CMK (cell line): ENCODE results near the gene USH2A.
A peak's percentile ranks its signal among the peaks of the same experiment; 100 is the strongest.
"Not testable (repeated sequence)": the region's sequence is repeated elsewhere in the genome, so short reads cannot be mapped to it uniquely, and the experiment has no call there.

Source experiments
- DNase-seq: peaks from one replicate; pipeline ENCODE4 v3.0.0-alpha.2; 2010; ENCODE audit warnings: low read depth

The USH2A gene

DNA sequence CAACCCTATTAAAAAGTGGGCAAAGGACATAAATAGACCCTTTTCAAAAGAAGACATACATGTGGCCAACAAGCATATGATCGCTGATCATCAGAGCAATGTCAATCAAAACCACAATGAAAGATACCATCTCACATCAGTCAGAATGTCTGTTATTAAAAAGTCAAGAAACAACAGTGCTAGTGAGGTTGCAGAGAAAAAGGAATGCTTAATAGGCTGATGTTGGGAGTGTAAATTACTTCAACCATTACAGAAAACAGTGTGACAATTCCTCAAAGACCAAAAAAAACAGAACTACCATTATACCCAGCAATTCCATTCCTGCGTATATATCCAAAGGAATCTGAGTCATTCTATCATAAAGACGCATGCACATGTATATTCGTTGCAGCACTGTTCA, 13.2 kb downstream of the USH2A start:
- no peak for DNase-seq

DNA sequence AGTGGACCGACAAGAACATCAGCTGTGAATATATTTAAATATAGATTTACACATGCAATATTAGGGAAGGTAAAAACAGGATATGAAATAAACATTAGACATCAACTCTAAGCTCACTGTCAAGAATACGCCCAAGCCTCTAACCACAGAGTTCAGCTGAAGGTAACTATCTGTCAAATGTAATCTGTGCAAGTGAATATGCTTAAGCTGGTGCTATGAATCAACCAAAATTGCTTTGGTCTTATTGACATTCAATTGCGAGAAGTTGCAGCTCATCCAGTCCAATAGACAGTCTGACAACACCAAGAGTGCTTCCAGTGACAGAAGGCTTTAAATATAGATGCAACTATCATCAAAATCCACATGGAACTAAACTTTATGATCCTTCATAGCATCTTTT, 32.3 kb downstream of the USH2A start:
- no peak for DNase-seq

DNA sequence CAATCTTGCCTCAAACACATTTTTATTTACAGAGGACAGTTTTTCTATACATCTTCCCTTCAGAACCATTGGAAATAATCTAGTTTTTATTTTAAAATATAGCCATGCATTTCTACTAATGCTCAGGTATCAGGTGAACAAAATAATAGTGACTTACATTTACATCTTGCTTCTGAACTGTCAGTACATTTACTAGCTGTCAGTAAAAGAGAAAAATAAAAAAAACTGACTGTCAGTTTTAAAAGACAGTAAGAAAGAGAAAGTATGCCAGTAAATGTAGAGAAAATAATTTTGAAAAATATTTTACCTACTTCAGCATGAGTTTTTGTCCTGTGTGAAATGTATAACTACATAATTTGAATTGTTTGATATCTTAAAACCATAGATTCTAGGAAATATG, 33.5 kb downstream of the USH2A start:
- DNase-seq = no peak

DNA sequence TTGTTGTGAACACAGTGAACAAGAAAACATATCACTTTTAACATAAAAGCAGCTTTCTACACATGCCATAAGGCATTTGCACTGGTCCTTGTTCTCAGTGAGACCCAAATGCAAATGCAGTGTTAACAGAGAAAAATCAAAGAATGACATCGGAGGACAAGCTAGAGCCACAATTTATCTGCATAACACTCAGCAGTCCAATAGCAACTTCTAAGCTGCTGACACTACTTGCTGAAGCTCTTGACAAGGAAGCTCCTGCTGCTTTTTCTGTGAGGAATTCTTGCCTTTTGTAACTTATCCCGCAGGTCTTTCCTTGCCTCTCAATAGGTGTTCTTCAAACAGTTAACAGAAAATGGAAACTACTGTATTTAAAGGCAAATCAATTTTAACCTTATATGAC, 34.7 kb downstream of the USH2A start:
- DNase-seq = no peak

DNA sequence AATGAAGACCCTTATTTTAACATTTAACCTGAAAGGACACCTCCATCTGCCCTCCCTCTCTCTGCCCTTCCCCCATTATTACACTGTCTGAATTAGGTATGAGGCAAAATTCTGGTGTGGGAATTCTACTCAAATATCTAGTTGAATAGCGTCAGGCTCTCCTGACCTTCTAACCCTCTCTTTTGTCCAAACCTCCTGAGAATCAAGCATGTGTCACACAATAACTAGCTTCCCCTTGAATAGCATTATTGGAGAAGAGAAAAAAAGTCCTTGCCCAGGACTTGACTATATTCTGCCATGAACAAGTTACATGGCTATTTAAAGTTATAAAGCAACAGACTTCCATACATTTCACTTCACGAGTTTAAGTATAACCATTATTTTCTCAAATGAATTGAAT, 35.5 kb downstream of the USH2A start:
- DNase-seq = no peak

DNA sequence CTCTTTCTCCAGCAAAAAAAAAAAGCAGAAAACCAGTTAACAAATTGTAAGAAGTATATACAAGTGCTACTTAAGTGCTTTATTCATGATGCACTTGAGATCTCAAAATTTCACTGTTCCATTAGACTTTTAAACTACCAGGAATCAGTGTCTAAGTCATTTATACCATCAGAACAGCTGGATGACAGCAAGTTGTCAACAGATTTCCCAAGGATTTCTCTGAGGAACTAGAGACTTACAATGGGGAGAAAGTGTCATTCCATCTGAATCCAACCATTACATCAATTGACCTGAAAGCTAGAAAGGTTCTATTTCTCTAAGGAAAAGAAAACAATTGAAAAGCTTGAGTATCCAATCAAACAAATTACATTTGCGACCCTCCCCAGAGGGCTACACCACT, 43.8 kb downstream of the USH2A start:
- no peak for DNase-seq

DNA sequence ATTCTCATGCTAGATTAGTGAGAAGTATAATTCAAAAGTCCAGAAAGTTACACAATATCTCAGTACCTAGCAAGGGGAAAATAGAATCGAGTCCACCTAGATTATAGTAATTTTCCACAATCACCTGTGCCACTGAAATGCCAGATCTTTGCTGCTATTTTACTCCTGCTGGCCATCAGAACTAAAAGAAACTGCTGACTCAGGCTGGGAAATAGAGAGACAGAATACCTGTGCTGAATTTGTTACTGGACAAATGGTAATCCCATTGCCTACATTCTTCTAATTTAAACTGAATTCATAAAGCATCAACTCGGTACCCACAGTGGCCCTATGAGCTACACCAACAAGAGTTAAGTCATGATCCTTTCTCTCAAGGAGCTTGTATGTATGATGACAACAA, 55.0 kb downstream of the USH2A start:
- no peak for DNase-seq

DNA sequence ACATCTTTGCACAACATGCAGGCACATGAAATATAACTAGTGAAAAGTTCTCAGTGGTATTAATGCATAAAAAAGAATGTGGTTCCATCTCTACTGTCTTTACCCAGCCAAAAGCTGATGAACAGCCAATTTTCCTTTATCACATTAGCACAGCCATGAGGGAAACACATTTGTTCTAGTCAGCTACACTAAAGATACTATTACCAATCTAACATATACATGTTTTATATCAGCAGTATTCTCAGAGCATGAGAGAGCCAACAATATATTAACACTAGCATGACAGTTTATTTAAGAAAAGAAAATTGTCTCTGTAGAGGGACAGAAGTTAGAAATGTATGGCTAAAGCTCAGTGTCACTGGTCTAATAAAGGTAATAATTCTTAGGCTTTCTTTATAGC, 56.3 kb downstream of the USH2A start:
- no peak for DNase-seq

DNA sequence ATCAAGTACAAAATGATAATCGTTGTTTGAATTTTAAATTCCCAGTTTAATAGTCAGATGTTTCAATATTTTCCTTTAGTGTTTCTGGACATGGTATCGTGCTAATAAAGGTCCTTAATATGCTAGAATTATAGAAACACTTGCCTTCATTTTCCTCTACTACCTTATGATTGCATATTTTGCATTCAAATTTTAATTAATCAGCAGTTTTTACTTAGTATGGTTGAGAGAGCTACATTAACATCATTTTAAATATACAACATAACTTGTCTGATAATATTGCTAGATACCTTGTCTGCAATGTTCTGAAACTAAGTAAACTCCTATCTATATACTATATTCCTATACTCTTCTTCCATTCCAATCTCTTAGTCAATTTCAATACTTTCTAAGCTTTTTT, 66.3 kb downstream of the USH2A start:
- no peak for DNase-seq

DNA sequence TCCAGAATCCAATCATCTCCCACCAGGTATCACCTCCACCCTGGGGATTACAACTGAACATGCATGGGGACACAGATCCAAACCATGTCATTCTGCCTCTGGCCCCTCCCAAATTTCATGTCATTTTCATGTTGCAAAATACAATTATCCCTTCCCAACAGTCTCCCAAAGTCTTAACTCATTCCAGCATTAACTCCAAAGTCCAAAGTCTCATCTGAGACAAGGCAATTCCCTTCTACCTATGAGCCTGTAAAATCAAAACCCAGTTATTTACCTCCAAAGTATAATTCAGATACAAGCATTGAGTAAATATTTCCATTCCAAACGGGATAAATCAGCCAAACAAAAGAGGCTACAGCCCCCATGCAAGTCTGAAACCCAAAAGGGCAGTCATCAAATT, 73.1 kb downstream of the USH2A start:
- DNase-seq = no peak

DNA sequence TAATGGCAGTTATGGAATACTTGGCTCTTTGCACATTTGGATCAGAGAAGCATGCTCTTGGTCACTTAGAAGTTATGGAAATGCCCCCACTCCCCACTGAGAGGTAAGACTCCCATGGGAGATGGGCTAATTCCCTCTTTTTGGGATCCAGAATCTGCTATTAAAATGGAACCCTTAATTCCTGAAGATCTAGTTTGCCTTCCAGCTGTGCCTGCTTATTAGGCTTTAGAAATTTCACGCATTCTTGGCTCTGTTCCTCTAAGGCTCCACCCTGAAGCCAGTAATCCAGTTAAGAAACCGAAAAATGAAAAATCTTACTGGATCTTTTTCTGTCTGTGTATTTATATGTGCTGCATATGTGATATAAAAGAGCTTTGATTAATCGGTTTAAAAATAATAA, 76.7 kb downstream of the USH2A start:
- DNase-seq = no peak

DNA sequence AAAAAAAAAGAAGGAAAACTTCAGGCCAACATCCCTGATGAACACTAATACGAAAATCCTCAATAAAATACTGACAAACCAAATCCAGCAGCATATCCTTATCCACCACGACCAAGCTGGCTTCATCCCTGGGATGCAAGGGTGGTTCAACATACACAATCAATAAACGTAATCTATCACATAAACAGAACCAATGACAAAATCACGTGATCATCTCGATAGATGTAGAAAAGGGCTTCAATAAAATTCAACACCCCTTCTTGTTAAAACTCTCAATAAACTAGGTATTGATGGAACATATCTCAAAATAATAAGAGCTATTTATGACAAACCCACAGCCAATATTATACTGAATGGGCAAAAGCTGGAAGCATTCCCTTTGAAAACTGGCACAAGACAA, 82.7 kb downstream of the USH2A start:
- DNase-seq = not testable (repeated sequence)

DNA sequence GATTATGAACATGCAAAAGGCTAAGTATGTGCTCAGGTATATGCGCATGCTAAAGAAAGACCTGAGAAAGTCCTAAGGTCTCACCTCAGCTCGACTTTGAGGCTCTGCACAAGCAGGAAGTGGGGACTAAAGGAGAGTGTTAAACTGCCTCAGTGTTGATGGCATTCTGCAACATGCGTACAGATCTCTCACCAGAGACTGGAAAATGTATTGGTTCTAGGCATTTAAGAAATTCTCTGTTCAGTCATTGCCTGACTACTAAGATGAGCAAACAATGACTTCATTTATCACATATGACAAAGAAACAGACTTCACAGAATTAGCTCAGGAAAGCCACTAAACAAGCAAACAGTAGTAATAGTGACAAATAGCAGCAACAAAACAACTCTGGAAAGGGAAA, 90.8 kb downstream of the USH2A start:
- no peak for DNase-seq

DNA sequence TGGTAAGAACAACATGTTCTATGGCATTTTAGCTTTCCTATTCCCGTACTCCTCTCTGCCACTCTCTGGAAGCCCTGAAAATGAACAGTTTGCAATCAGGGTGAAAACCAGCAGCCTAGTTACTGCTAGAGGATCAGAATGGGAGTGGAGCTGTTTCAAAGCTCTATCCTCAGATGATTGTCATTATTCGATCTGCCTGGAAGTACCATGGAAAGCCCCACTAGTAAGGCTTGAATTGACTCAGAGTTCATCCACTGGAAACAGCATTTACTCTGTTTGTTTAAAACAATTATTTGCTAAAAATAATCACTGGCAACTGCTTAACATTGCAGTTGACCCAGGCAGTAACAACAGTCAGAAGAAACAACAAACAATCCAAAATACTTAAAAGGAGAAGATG, 91.2 kb downstream of the USH2A start:
- no peak for DNase-seq

DNA sequence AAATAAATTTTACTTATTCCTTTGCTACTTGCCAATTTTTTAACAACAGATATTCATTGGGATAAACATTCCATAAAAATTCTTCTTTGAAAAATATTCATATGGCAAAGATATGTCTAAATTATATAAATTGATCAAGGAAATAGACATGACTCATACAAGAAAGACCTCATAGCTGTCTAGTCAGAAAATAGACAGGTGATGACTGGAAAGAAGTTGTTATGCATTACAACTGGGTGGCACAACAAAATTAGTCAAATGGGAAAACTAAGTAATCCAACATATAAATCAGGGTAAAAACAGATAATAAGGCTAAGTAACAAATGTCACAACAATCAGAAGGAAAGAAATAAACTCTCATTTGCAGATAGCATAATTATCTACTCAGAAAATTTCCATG, 92.0 kb downstream of the USH2A start:
- DNase-seq = no peak

DNA sequence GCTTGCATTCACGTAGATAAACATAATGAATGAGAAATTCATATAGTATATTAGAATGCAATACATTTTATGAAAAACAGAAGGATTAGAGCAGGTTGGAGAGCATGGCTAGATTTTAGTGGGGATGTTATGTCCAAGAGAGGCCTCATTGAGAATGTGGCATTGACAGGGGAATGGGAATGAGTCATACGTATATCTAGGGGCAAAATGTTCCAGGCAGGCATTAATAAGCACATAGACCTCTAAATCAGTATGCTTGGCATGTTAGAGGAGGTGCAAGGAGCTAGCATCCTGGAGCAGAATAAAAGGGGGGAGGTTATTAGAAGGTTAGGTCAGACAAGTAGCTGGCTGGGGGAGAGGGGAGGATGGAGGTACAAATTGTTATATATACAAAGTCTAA, 93.0 kb downstream of the USH2A start:
- no peak for DNase-seq

DNA sequence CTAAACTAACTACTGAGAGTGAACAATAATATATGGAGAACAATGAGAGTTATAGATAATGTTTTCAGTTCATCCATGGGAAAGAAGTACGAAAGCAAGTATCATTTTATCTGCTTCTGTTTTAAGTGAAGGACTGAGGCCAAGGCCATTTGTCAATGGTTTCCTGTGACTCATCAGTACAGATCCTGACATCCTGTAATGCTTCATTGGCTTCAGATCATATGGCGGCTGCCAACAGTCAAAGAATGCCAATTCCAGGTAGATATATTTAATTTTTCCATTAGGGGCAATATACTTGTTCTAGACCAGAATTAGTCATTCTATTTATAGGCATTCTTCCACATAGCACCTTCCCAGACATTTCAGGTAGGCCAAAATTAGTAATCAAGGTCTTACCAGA, 97.3 kb downstream of the USH2A start:
- no peak for DNase-seq

DNA sequence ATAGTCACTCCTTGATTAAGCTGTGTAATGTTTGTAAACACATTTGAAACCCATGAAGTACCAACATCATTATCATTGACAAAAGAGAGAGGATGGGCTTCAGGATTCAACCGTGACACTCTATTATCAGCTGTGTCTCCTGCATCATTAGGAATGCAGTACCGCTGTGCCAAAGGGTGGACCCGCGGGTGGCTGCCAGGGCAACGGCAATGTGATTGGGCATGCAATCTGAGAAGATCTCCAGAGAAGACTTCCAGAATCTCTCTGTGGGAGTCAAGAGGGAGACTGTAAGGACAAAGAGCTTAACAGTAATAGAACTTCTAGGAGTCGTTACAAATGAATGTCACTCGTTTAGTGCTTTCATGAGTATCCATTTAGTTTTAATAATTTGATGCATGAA, 97.9 kb downstream of the USH2A start:
- DNase-seq = no peak

DNA sequence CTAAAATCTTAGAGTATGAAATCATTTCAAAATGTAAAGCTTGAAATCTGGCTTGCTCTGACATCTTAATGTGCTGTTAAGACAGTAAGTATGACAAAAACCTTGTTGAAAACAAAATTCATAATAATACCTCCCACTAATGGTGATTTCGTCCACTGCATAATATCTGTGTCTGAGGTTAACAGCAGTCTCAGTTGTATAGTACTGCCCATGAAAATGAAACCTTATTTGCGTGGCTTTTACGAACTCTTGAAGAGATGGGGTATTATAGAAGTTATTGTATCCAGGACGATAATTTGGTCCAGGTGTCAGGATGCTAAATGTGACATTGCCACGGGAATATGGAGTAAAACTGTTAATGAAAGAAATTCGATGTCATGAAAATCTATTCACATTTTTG, 99.9 kb downstream of the USH2A start:
- no peak for DNase-seq

DNA sequence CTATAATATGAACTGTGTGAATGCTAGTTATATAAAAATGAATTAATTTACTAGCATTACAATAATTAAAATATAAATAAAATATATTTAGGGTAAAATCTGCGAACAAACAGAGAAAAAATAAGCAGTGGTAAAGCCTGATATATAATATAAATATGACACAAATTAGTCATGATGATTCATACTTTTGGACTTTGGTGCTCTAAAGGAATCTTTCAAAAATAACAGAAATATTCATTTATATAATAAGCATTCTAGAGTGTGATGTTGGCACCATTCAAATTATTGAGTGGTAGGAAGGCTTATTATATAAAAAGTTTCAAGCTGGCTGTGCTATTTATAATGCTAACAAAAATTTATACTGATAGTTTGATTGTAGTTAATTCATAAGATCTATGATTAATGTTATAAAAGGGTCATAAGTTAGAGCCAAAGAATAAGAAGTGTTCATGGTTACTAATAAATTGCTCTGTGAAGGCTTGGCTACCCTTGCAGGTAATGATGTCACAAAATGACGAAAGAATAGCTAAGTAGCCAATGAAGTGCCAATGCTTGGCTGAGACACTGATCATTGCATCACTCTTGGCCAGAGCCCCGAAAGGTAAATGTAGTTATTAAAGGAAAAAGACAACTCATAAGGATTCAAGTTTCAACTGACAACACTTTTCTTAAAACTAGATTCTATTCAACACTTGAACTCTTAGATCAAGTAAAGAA, 108.7 kb downstream of the USH2A start:
- no peak for DNase-seq

DNA sequence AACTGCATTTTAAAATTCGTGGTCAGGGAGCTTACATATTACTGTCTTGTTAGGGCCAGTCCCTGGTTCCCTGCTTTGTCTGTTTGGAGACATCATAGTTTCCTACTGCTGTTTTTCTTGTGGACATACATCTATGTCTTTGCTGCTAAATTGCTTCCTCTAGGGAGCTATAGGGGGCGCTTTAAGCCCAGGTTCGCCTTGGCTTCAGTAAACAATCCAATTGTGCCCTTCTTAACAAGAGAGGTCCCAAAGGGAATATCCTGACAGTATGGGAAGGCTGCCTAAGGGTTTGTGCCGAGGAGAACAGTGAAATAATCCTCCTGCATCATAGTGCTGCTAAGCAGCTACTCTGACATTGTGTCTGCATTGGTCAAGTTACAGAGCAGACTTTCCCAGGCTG, 112.5 kb downstream of the USH2A start:
- peak; percentile 3 for DNase-seq

DNA sequence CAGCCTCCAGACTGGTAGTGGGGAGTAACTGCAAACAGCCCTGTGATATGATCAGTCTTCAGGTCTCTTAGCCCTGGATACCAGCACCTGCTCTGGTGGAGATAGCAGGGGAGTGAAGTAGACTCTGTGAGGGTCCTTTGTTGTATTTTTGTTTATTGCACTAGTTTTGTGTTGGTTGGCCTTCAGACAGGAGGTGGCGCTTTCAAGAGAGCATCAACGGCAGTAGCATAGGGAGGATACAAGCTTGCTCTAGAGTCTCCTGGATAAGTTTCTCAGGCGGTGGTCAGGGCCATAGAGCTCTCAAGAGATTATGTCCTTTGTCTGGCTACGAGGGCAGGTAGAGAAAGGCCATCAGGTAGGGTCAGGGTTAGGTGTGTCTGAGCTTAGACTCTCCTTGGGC, 116.4 kb downstream of the USH2A start:
- DNase-seq = no peak

DNA sequence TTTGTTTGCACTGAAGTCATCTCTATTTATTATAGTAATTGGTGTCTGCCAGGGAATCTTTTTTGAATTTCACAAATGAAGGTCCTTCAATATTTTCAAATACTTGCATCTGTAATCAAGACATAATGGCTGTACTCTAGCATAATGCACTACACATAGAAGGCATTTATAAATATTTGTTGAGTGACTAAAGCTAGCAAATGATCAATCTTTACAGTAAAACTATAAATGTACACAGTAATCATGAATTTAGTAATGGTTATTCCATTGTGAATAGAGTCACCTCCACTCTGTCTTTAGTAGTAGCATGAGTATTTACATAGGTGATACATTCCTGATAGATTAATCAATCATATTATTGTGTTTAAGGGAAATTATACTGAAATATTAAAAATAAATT, 119.6 kb downstream of the USH2A start:
- no peak for DNase-seq

DNA sequence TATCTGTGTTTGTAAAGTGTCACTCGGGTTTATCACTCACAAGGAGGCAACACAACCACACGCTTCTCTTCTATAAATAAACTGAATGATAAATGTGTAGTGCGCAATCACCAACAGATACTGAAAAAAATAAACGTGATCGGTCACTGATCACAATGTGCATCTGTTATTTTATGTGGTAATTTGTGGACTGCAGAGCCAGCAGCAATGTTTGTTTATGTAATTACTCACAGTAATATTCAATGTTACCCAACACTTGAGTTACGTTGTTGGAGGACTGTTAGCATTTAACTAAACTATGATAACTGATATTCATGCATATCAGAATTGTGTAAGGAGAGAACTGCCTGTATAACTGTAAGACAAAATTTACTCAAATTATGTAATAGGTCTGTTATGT, 129.6 kb downstream of the USH2A start:
- no peak for DNase-seq

DNA sequence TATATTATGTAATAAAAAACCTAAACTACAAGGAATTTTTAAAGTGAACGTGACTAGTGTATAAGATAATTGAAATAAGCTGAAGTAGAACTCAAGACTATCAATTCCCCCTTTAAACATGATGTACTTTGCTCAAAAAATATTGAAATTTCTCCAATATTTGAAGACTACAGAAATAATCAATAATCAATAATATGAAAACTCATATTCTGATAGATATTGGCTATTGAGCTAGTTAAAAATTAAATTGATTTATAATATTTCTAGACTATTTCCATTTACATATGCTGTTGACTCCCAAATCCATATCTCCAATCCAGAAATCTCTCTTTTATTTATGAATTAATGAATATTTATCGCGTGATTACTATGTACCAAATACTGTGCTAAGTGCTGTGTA, 133.2 kb downstream of the USH2A start:
- DNase-seq = no peak
